GM18868 (cell line): ENCODE measurements around the gene FAM209A.
"Not testable (repeated sequence)": the region's sequence is repeated elsewhere in the genome, so short reads cannot be mapped to it uniquely, and the experiment has no call there.

Experiments used
- ATAC-seq: cut with Tn5 transposase; IDR thresholded peaks from one replicate; pipeline ENCODE4 v1.9.1; 2021; ENCODE audit warnings: mild to moderate bottlenecking, moderate library complexity; ENCODE audit not compliant: unreplicated experiment

Gene FAM209A

DNA sequence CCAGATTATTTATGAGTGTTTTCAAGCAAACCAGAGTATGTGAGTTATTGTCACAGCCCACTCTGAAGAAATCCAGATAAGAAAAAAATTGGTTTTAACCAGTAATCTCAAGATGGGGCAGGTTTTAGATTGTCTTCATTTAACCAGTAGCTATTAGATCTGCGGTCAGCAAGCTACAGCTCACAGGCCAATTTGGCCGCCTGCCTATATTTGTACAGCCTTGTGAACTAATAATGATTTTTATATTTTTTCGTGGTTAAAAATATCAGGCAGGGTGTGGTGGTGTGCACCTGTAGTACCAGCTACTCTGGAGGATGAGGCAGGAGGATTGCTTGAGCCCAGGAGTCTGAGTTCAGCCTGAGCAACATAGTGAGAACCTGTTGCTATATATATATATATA lies 13.5 kb downstream of the FAM209A start:
- no peak for ATAC-seq

DNA sequence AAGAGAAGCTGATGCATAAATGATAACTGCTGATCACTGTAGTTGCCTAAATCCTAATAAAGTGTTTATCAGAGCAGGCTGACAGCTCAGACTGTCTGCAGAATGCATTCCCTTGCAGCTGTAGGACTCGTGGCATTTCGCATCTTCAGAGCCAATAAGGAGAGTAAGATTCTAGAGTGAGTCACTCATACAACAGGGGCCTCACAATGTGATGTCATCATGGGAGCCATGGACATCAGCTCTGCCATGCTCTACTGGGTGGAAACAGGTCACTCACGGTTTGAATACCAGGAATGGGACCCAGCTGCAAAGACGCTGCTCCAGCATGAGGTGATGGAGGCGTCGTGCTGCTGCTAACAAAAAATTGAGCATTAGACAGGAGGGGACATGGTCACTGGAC lies 15.9 kb downstream of the FAM209A start:
- ATAC-seq, result no peak

DNA sequence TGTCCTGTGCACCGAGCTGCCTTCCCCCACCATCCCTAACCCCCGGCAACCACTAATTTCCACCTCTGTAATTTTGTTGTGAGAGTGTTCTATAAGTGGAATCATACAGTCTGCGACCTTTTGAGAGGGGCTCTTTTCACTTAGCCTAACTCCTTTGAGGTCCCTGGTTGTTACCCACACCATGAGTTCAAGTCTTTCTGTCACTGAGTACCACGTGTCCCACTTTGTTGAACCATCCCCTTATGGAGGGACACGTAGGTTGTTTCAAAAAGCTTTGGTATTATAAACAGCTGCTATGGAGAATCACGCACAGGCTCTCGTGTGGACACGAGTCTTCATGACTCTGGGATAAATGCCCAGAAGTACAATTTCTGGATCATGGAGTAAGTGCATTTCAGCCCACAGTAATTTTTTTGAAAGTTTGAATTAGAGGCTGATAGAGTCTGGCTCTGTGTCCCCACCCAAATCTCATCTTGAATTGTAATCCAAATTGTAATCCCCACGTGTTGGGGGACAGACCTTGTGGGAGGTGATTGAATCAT lies 18.0 kb downstream of the FAM209A start:
- ATAC-seq, result no peak

DNA sequence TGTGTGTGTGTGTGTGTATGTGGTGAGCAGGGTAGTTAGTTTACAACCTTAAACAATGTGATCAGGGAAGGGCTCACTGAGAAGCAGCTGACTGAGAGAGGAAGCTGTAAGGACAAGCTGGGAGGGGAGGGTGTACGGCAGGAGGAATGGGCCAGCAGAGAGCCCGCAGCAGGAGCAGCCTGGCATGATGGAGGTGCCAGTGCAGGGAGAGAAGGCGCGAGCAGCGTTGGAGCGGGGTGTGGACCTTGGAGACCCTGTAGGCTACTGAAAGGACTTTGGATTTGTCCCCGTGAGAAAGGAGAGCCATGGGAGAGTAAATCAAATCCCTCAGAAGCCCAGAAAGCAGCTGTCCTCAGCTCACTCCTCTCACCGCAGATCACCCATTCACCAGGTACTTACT lies 27.0 kb downstream of the FAM209A start:
- ATAC-seq, result no peak

DNA sequence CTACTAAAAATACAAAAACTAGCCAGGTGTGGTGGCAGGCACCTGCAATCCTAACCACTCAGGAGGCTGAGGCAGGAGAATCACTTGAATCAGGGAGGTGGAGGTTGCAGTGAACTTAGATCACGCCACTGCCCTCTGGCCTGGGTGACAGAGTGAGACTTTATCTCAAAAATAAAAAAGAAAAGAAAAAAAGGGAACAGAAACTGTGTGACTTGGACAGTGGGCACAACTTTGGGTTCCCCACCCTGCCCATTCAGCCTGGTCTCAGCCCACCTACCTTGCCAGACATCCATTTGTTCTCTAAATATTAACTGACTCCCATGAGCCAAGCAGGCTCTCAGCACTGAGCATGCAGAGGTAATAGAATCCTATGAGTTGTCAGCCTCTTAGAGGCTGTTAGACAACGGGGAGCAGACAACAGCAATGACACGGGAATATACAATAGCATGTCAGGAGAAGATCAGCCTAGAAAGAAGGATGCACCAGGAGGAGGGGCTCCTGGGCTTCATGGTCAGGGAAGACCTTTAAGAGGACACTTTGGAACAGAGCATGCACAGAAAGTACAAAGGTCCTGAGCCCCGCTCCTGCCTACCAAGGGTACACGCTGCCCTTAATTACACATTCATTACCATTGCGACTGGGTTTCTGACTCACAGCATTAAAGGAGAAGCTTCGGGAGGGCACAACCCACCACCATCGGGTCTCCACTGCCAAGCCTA lies 28.5 kb downstream of the FAM209A start:
- no peak for ATAC-seq

DNA sequence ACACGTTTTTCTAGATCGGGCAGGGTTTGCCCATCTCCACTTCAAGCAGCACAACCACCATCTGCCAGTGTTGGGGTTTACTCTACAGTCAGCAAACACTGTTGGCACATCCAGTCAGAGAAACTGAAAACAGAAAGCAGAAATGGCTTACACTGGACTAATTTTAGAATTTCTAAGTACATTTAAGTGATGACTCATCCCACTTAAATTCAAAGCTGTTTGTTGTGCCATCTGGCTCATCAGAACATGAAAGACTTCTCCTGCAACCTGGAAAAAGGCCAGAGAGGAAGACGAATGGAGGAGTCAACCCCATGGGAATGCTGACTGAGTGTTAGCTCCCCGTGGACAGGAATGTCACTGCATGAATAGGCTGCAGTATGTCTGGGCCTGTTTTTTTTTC lies 30.3 kb downstream of the FAM209A start:
- ATAC-seq, result peak; percentile 94

DNA sequence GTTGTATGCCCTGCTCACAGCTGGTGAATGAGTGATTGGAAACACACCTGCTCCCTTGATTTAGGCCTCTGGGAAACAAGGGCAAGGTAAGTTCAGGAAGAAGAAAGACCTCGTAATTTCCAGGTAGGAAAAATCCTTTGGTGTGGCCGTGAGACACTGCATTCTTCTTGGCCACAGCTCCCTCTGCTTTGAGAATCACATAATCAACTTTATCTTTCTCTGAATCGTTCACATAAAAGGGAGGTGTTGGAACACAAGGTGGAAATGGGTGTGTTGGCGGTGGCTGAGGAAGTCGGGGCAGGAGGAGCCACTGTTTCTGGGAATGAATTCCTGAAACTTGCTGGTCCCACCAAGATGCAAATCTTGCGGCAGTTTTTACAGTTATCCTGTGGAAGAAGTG lies 34.4 kb downstream of the FAM209A start:
- ATAC-seq, result no peak

DNA sequence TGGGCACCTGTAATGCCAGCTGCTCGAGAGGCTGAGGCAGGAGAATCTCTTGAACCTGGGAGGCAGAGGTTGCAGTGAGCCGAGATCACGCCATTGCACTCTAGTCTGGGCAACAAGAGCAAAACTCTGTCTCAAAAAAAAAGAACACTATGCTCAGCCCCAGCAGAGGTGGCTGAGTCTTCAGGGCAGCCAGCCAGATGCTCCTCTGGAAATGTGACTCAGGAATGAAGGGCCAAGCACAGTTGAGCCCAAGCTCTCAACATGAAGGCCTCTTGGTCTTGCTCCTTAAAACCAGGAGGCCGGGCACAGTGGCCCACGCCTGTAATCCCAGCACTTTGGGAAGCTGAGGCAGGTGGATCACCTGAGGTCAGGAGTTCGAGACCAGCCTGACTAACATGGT lies 40.0 kb downstream of the FAM209A start:
- not testable (repeated sequence) for ATAC-seq

DNA sequence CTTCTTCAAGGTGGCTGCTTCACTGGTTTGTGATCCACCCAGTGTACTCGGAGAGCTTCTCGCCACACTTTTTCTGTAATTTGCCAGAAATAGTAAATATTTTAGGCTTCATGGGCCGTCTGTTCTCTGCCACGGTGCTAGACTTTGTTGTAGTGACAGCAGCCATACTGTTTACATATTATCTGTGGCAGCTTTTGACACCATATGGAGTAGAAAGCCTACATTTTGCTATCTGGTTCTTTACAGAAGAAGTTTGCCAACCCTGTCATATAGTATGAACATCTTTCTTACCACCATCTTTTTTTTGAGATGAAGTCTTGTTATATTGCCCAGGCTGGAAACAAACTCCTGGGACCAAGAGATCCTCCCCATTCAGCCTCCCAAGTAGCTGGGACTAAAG lies 41.0 kb downstream of the FAM209A start:
- no peak for ATAC-seq

DNA sequence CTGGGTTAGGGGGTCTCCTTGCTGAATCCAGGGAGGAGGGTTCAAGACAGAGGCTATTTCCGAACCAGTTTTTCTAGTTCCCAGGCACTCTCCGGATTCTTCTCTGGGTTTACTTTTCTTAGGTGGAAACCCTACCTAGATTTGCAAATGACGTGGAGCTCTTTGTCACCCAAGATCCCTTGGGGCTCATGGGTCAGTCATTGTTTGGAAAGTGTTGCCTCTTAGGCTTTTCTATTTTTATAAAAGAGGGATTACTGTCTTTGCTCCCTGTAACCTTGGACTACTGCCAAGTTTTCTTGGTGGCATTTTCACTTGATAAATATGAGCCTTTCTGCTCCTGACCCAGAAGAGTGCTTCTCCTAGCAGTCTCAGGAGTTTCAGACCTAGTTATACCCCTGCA lies 42.1 kb downstream of the FAM209A start:
- no peak for ATAC-seq

DNA sequence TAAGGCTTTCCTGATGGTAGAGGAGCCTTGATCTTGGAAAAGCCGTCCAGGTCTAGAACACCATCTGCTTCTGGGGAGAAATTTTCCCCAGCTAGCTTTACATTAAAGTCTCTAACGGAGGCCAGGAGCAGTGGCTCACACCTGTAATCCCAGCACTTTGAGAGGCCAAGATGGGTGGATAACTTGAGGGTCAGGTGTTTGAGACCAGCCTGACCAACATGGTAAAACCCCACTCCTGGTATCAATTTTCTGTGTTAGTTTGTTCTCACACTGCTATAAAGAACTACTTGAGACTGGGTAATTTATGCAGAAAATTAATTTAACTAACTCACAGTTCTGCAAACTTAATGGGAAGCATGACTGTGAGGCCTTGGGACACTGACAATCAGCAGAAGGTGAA lies 46.3 kb downstream of the FAM209A start:
- no peak for ATAC-seq

DNA sequence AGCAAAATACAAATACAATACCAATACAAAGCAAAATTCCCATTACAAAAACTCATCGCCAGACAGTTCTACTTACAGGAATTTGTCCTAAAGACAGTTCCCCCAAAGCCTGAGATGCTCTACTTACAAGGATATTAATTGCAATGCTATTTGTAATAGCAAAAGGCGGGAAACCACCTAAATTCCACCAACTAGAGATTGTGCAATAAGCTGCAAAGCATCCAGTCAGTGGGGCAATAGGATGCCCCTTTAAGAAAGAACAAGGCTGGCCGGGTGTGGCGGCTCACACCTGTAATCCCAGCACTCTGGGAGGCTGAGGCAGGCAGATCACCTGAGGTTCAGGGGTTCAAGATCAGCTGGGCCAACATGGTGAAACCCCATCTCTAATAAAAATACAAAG lies 47.6 kb downstream of the FAM209A start:
- ATAC-seq, result no peak

DNA sequence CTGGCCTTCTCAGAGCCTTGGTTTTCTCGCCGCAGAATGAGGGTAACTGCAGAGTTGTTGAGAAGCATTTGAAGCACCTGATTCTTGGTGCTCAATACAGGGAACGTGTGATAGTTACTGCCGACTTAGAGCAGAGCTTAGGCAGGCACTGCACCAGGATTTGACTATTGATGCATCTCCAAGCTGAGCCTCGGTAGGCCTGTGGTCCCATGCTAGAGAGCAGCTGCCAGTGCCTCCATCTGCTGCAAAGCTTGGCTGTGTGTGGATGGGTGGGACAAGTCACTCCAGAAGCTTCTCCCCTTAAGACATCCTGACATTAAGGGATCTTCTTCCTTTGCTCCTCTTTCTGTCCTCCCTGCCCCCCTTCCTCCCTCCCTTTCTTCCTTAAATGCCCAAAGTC lies 49.4 kb downstream of the FAM209A start:
- no peak for ATAC-seq

DNA sequence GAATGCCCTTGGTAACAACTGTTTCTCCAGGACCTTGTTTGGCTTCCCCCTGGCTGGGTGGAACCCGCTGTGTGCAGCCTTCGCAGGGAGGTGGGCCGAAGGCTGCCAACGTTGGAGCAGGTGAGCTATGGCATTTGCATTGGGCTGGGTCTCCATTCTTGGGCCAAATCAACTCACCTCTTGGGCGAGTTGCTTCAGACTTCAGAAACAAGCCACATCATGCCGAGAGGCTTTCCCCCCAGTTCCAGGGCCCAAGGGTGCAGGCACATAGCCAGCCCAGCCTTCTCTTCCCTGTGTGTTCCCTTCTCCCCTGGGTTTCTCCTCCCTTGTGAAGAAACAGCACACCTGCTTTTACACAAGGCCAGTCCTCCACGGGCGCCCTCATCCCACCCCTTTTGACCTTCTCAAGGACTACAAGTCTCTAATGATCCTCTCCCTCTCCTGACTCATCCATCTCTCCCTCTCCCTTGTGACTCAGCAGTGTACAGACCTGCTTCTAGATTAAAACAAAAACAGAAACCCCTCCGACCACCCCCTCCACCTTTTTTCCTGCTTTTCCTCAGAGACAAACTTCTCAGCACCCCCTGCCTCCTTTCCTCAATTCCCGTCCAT lies 50.1 kb downstream of the FAM209A start:
- ATAC-seq, result no peak

DNA sequence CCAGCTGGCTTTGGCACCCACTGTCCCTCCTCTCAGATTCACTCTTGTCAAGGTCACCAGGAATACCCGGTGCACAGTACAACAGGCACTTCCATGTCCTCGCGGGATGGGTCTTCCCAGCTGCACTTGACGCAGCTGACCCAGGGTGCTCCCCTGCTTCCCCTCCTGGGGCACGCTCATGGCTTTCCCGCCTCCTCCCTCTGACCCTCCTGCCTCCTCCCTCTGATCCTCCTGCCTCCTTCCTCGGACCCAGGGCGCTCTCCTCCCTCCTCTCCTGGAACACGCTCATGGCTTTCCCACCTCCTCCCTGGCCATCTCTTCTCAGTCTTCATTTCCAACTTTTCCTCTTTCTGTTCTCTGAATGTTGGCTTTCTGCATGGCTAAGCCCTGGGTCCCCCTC lies 50.6 kb downstream of the FAM209A start:
- no peak for ATAC-seq
